Activated gamma-delta T cell treated with Interleukin-2 at 50 U/mL for 16 hours (primary cell): Measurements from ENCODE around the gene MORN5.
"Not testable (repeated sequence)": the region's sequence is repeated elsewhere in the genome, so short reads cannot be mapped to it uniquely, and the experiment has no call there.

Experiments used
- DNase-seq: peaks from one replicate; pipeline ENCODE4 v3.0.0-alpha.2; 2020

The MORN5 gene

GRCh38 chr9:122159026-122159924, at the start of gene MORN5, which contains the start of gene NDUFA8:
Gene MORN5 (plus strand): TSS chr9:122159908. CDS start chr9:122159973, 65 bp downstream.
Gene NDUFA8 (minus strand): TSS chr9:122159779. CDS start chr9:122159677, 102 bp downstream.
- peak; percentile 93 for DNase-seq

DNA sequence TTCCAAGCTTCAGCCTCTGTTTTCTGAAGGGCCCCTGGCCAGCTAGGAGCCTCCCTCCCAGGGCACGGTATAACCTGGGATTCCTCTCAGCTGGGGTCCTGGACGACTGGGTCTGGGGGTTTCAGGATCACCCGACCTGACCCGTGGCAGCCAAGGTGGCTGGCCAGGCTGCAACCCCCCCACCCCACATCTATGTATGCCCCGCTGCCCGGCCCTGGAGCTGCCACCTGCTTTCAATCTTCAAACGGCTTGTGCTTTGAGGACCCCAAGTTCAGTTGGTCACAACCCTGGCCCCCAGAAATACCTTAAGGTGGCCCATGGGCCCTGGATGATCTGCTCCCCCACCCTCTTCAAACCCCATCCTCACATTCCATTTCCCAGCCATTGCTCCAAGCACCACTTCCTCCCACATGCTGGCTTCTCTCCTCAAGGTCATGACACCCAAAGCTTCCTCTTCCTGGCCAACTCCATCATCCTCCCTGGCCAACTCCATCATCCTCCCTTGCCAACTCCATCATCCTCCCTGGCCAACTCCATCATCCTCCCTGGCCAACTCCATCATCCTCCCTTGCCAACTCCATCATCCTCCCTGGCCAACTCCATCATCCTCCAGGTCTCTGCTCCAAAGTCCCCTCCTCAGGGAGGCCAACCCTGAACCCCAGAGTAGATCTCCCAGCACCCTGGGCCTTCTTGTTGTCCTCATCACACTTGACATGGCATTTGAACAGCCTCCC, 49.4 kb upstream of the MORN5 start:
- DNase-seq: no peak

DNA sequence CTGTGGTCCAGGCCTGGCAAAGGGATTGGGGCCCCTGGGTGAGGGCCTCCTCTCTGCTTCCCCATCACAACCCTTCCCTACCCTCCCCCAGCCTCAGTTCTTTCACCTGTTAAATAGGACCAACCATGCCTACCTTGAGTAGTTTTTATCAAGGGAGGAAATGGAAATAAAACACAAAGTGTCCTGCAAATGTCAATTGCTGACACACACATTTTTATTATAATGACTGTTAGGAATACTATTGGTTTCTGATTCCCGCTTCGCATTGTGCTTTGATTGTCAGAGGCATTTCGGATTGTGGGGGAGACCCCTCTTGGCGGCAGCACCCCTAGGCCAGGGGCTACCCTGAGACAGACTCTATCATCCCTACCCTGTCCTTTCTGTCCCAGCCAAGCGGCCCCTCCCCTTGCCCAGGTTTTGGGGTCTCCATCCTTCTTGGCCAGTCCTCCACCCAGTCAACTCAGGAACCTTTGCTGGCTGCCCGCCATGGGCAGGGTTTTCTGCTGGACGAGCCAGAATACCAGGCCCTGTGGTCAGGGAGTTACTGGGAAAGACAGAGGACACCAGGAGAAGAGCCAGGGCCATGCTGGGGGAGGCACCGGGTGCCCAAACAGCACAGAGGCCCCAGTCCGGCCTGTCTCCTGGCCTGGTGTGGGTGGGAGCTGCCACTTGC, 48.2 kb upstream of the MORN5 start:
- no peak for DNase-seq

GRCh38 chr9:122112238-122112637, 47.5 kb upstream of the MORN5 start:
- no peak for DNase-seq

DNA sequence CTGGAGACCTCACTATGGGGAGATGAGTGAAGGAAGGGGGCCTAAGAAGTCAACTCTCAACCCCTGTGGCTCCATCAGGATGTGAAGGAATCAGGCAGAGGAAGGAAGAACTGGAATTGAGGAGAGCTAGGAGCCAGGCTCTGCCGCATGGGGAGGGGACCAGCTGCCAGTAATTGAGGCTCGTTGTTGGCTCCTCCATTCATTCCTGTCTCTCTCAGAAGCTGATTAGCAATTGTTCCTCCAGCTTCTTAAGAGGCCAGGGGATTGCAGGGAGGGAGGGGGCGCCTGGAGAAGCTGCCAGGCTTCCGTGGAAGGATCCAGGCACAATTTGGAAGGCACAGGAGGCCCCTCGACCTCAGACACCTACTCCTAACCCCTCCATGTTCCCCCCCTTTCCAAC, 46.1 kb upstream of the MORN5 start:
- DNase-seq: no peak

GRCh38 chr9:122115176-122116035, 44.3 kb upstream of the MORN5 start:
- no peak for DNase-seq

- no peak for DNase-seq
Observed at GRCh38 chr9:122116040-122116439, 43.7 kb upstream of the MORN5 start.

DNA sequence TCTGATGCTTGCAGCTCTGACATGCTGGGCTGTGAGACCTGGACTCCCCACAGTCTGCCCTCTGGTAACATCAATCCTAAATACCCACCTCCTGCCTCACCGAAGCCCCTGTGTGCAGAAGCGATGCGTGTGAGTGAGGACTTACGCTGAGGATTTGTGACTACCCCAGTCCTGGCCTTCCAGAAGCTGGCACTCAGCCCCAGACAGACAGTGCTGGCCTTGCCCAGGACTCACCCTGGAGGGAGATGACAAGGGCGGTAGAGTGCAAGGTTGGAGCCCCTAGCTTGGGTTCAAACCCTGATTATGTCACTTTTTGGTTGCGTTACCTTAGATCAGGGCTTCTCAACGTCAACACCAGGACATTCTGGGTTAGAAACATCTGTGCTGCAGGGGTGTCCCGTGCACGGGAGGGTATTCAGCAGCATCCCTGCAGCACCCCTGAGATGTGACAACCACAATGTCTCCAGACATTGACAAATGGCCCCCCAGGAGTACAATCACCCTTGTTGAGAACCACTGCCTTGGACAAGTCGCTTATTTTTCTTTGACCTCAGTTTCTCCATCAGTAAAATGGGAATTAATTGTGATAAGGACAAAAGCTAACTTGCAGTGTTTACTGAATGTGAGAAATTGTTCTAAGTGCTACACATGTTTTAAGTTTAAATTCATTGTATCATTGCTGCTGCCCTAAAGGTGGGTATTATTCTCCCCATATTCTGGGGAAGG, 43.1 kb upstream of the MORN5 start:
- DNase-seq: no peak

DNA sequence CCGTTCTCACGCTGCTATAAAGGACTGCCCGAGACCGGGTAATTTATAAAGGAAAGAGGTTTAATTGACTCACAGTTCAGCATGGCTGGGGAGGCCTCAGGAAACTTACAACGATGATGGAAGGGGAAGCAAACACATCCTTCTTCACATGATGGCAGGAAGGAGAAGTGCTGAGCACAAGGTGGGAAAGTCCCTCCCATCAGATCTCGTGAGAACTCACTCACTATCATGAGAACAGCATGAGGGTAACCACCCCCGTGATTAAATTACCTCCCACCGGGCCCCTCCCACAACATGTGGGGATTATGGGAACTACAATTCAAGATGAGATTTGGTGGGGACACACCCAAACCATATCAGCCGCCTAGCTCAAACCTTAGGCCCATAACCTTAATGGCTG, 42.5 kb upstream of the MORN5 start:
- DNase-seq: not testable (repeated sequence)

GRCh38 chr9:122118343-122119165, 41.2 kb upstream of the MORN5 start:
- no peak for DNase-seq

DNA sequence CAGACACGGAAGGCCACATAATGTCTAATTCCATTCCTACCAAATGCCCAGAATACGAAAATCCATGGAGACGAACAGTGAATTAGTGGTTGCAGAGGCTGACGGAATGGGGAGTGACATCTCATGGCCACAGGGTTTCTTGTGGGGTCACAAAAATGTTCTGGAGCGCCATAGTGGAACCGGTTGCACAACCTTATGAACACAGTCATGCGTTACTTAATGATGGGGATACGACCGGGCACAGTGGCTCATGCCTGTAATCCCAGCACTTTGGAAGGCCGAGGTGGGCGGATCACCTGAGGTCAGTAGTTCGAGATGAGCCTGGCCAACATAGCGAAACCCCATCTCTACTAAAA, 40.6 kb upstream of the MORN5 start:
- no peak for DNase-seq

DNA sequence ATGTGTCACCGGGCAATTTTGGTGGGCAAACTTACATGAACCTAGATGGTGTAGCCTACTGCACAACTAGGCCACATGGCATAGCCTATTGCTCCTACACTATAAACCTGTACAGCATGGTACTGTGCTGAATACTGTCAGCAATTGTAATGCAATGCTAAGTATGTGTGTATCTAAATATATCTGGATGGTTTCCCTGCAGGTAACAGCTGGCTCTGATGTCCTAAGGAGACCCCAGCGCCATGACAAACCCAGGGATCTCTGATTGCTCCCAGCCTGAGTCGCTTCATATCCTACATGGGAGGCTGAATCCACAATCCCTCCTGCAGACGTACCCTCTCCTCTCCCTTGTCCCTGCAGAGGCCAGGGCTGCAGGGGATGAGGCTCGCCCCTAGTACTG, 40.0 kb upstream of the MORN5 start:
- no peak for DNase-seq

- DNase-seq: no peak
Observed at GRCh38 chr9:122120316-122121071, 39.2 kb upstream of the MORN5 start.

- no peak for DNase-seq
Observed at GRCh38 chr9:122121391-122121790, 38.3 kb upstream of the MORN5 start.

DNA sequence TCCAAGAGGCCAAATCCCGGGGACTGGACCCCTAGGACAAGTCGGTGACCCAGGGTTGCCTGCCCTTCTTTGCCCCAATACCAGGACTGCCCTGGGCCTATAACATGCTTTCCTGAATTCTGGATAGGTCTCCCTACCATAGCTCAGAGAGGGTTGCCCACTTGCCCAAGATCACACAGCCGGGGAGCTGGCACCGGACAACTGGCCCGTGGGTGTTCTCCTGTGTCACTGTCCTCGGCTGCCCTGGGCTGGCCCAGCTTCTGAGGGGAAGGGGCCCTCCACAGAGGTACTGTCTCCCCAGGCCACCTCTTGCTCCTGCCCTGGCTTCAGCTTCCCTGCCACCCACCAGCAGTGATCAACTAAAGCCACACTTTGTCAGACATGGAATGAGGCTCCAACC, 37.8 kb upstream of the MORN5 start:
- DNase-seq: no peak

DNA sequence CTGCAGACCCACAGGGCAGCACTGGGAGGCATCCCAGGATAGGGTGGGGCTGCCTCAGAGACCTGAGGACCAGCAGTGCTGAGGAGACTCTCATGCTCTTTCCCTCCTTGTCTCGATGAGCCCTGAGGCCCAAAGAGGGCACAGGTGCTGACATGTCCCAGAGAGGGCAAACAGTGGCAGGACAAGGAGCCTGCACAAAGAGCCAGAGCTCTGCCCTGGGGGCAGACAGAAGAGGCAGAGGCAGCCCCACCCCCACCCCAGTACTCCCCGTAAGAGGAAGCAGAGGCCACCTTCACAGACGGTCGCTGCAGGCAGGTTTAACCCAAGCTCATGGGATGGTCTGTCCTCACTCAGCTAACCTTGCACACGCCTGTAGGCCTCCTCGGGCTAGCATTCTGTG, 37.2 kb upstream of the MORN5 start:
- no peak for DNase-seq

DNA sequence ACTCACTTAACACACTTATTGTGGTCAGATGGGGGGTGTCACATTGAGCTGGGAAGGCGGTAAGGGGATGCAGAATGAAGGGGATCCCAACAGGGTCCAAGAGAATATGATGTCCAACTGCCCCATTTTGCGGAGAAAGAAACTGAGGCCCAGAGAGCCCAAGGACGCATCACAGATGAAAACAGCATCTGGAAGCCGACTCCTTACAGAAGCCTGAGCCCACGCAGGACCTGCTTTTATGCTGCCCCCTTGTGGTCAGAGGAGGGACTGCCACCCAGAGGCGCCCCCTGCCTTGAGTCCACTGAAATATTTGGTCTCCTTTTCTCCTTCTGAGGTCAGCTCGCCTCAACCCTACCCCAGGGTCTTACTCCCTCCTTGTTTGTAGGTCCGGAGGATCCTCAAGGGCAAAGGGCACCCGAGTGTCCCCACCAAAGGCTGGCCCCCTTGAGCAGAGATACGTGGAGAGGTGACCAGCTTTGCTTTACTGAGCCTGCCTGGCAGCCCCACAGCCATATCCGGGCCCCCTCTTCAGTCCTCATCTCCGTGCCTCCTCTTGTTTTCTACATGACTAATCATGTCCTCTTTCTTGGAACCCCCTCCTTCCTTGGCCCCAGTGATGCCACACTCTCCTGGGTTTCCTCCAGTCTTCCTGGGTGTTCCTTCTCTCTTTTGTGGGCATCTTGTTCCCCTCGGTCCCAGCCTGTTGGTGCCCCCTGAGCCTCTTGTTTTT, 36.6 kb upstream of the MORN5 start:
- peak; percentile 68 for DNase-seq

- DNase-seq: no peak
Observed at GRCh38 chr9:122124048-122124447, 35.7 kb upstream of the MORN5 start.

DNA sequence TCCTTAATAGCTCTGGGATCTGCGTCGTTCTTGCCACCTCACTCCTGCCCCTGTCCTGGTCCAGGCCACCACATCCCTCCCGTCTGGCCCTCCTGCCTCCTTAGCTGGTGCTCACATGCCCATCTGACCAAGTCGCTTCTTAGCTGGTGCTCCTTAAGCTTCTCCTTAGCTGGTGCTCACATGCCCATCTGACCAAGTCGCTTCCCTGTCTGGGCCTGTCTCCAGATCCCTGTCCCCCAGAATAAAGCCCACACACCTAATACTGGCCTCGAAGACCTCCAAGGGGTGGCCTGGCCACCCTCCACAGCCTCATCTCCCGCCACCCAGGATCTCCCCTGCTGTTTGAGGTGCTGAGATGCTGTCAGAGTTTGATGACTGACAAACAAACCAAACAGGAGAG, 35.2 kb upstream of the MORN5 start:
- no peak for DNase-seq

DNA sequence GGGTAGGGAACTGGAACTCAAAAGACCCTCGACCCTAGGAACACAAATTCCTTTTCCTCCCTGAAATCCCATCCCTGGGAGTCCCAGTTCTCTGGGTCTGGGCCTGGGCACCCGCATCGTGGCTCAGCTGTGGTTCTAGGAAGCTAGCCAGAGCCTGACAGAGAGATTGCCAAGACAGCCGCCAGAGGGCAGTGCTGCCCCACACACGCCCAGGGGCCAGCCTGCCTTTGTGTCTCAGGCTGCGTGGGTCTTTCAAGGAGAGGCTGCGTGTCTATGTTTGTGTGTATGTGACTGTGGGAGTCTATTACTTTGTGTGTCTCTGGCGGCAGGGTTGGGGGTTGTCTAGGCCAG, 34.6 kb upstream of the MORN5 start:
- DNase-seq: peak; percentile 74
